Measurements from ENCODE around the gene PI4KA.
"Not testable (repeated sequence)": the region's sequence is repeated elsewhere in the genome, so short reads cannot be mapped to it uniquely, and the experiment has no call there.

- not testable (repeated sequence) for TF ChIP-seq CTCF, POLR2A, EP300, POLR2AphosphoS5 (IDR thresholded peaks at IDR 0.05)
These were observed 126.2 kb downstream of the PI4KA start for GRCh38 chr22:20732431-20732830.
